ENCODE results near the gene TSPAN32. TPM values are rescaled to one million over a fixed set of nuclear protein-coding genes. Genes with fewer than 3 reads are reported as not detected.
A peak's percentile ranks its signal among the peaks of the same experiment; 100 is the strongest.

Gene TSPAN32
- total and polyA plus RNA-seq, 10 donors: 10.6 to 21.8 (median 17.5) TPM

DNA sequence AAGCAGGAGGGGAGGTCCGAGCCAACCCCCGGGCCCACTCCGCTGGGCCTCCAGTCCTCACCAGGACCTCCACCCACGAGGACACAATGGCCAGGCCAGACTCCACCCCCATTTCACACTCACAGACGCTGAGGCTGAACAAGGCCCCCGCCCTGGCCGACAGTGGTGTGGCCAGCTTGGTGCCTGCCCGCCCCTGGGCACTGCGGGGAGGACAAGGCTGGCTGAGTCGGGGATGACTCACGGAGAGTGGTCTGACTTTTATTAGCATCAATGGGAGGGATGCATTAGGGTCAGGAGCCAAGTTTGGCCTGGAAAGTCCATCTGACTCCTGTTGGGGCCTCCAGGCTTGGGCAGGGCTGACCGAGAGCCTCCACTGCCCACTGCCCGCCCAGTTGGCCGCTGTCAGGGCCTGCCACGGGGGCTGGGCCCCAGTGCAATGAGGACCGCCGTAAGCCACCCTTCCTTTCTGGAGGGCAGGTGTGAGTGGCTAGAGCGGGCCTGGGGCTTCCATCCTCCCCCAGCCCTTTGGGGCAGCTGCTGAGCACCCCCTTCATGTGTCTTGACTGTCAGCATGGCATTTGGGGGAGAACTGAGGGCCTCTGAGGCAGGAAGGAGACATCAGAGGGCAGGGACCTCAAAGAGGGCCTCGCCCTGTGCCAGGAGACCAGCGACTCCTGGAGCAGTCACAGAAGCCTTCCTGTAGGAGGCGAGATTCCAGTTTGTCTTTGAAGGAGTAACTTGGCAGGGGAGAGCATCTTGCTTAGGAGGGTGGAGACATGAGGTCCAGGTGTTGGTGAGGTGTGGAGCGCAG lies 10.6 kb downstream of the TSPAN32 start:
- Histone ChIP-seq H3K27ac (peak overlapping the region in 3 of 8 donors; percentile 7 to 33 (median 13)), H3K4me1 (peaks cover 0 to 52% (median 16%) of the 10 kb centered on the region in 6 donors), H3K9me3 (no peaks in the 10 kb centered on the region), H3K27me3 (replicated peaks in 1 of 7) (no peaks in the 10 kb centered on the region), H3K36me3 (no peaks in the 10 kb centered on the region), H3K4me3 (no peak overlapping the region)
- 84 to 90% (median 86%) methylated on average over 14 to 22 of the region's 22 CpGs for WGBS, 5 donors
- no peak for TF ChIP-seq POLR2A (IDR thresholded peaks at IDR 0.05)
- no peak for TF ChIP-seq CTCF (IDR thresholded peaks at IDR 0.05 in 8 of 11, conservative IDR thresholded peaks at IDR 0.05 in 3 of 11)
- TF ChIP-seq POLR2AphosphoS5 (IDR thresholded peaks at IDR 0.05): peak in 1 of 3 donors; percentile 53
- intact Hi-C loops (cut with DNase I; ENCODE audit: low total_unique reads): no loop called here
- peak; percentile 61 for DNase-seq

- WGBS, 5 donors: 81 to 93% (median 87%) methylated on average over 33 to 34 of the region's 34 CpGs
- intact Hi-C loops (cut with DNase I; ENCODE audit: low total_unique reads): no loop called here
- Histone ChIP-seq H3K9me3 (no peaks in the 10 kb centered on the region), H3K4me3 (no peak overlapping the region), H3K4me1 (peaks cover 0 to 46% (median 14%) of the 10 kb centered on the region in 6 donors), H3K27ac (peak overlapping the region in 3 of 8 donors; percentile 13 to 65 (median 33)), H3K36me3 (no peaks in the 10 kb centered on the region), H3K27me3 (replicated peaks in 1 of 7) (no peaks in the 10 kb centered on the region)
- DNase-seq: peak; percentile 61
- TF ChIP-seq POLR2AphosphoS5 (IDR thresholded peaks at IDR 0.05): peak; percentile 23 to 49 (median 32)
- no peak for TF ChIP-seq POLR2A (IDR thresholded peaks at IDR 0.05)
These were observed 11.5 kb downstream of the TSPAN32 start for GRCh38 chr11:2313051-2313951.

- WGBS, 5 donors: 86 to 93% (median 88%) methylated on average over 7 of the region's 7 CpGs
- Histone ChIP-seq H3K27ac (peak overlapping the region; percentile 42 to 78 (median 65)), H3K9me3 (no peaks in the 10 kb centered on the region), H3K4me3 (no peak overlapping the region), H3K4me1 (peaks cover 0 to 46% (median 14%) of the 10 kb centered on the region in 6 donors), H3K36me3 (no peaks in the 10 kb centered on the region), H3K27me3 (replicated peaks in 1 of 7) (no peaks in the 10 kb centered on the region)
- peak; percentile 64 for DNase-seq
- TF ChIP-seq POLR2AphosphoS5 (IDR thresholded peaks at IDR 0.05) (no peak), CTCF (IDR thresholded peaks at IDR 0.05 in 8 of 11, conservative IDR thresholded peaks at IDR 0.05 in 3 of 11) (no peak), POLR2A (IDR thresholded peaks at IDR 0.05) (no peak)
- intact Hi-C loops (cut with DNase I; ENCODE audit: low total_unique reads): loop anchor here (2.0 kb wide), 1 partner anchor 67 kb away; no protein-coding TSS in a partner anchor
These were observed 12.3 kb downstream of the TSPAN32 start for GRCh38 chr11:2314136-2314524.

- intact Hi-C loops (cut with DNase I; ENCODE audit: low total_unique reads): loop anchor here (2.0 kb wide), 1 partner anchor 66 kb away; no protein-coding TSS in a partner anchor
- 42 to 61% (median 51%) methylated on average over 9 to 16 of the region's 16 CpGs for WGBS, 5 donors
- Histone ChIP-seq H3K9me3 (no peaks in the 10 kb centered on the region), H3K27ac (peak overlapping the region; percentile 42 to 78 (median 65)), H3K36me3 (no peaks in the 10 kb centered on the region), H3K27me3 (replicated peaks in 1 of 7) (no peaks in the 10 kb centered on the region), H3K4me1 (peaks cover 0 to 46% (median 14%) of the 10 kb centered on the region in 6 donors), H3K4me3 (no peak overlapping the region)
- peak; percentile 79 for DNase-seq
- TF ChIP-seq CTCF (IDR thresholded peaks at IDR 0.05 in 8 of 11, conservative IDR thresholded peaks at IDR 0.05 in 3 of 11) (no peak), POLR2A (IDR thresholded peaks at IDR 0.05) (no peak), POLR2AphosphoS5 (IDR thresholded peaks at IDR 0.05) (peak; percentile 10 to 54 (median 39))
These were observed 12.9 kb downstream of the TSPAN32 start for GRCh38 chr11:2314525-2315394.
